HepG2 (cell line): Measurements from ENCODE around the gene ABAT. TPM values are rescaled to one million over a fixed set of nuclear protein-coding genes. Genes with fewer than 3 reads are reported as not detected.

Experiments
- BCL6 ChIP-seq: IDR thresholded peaks from 2 replicates; pipeline ENCODE4 v1.6.1; 2016; ENCODE audit warnings: missing genetic modification reagents, missing compliant biosample characterization
- CBX5 ChIP-seq: sonication (generic); formaldehyde crosslinking; IDR thresholded peaks from 2 replicates; pipeline ENCODE4 v1.4.0; 2020; ENCODE audit warnings: missing genetic modification reagents, borderline replicate concordance
- HCFC1 ChIP-seq: fragments of 150-350 bp; IDR thresholded peaks from 2 replicates; pipeline ENCODE4 v1.6.1; 2014; ENCODE audit warnings: low read depth, low read length
- JUN ChIP-seq: sonication (generic); formaldehyde crosslinking; IDR thresholded peaks from 2 replicates; pipeline ENCODE4 v1.4.0; 2020; ENCODE audit warnings: mild to moderate bottlenecking, missing genetic modification reagents
- KDM3A ChIP-seq: IDR thresholded peaks from 2 replicates; pipeline ENCODE4 v1.6.1; 2018; ENCODE audit warnings: low read depth, missing compliant biosample characterization
- MAFK ChIP-seq, 2 experiments: IDR thresholded peaks in 1 of 2; conservative IDR thresholded peaks in 1 of 2; 2 replicates each; pipeline ENCODE4 v1.6.1; 2011; ENCODE audit warnings: improper control_type of control experiment in 2 of 2, low read length in 2 of 2
- RAD21 ChIP-seq: fragments of 450-650 bp; formaldehyde crosslinking; IDR thresholded peaks from 2 replicates; pipeline ENCODE4 v1.5.0; 2020; ENCODE audit warnings: mild to moderate bottlenecking
- SIX4 ChIP-seq: sonication (generic); formaldehyde crosslinking; IDR thresholded peaks from 2 replicates; pipeline ENCODE4 v1.4.0; 2020; ENCODE audit warnings: missing genetic modification reagents
- SMAD1 ChIP-seq: sonication (generic); formaldehyde crosslinking; IDR thresholded peaks from 2 replicates; pipeline ENCODE4 v1.4.0; 2020; ENCODE audit warnings: missing genetic modification reagents, low read depth, mild to moderate bottlenecking, borderline replicate concordance
- SMAD3 ChIP-seq: sonication (generic); formaldehyde crosslinking; IDR thresholded peaks from 2 replicates; pipeline ENCODE4 v1.4.0; 2020; ENCODE audit warnings: missing genetic modification reagents
- U2AF1 ChIP-seq: fragments of 200-400 bp; formaldehyde crosslinking; optimal IDR thresholded peaks from 2 replicates; pipeline ENCODE3; 2017; ENCODE audit warnings: mild to moderate bottlenecking, low read depth, low read length
- ZNF121 ChIP-seq: sonication (generic); formaldehyde crosslinking; IDR thresholded peaks from 2 replicates; pipeline ENCODE4 v1.5.0; 2020; ENCODE audit warnings: mild to moderate bottlenecking, missing genetic modification reagents
- ZNF263 ChIP-seq: sonication (generic); formaldehyde crosslinking; IDR thresholded peaks from 2 replicates; pipeline ENCODE4 v1.4.0; 2020; ENCODE audit warnings: missing genetic modification reagents
- ZNF430 ChIP-seq: sonication (generic); formaldehyde crosslinking; IDR thresholded peaks from 2 replicates; pipeline ENCODE4 v1.9.0; 2021; ENCODE audit warnings: mild to moderate bottlenecking, missing genetic modification reagents
- ZNF598 ChIP-seq: sonication (generic); formaldehyde crosslinking; IDR thresholded peaks from 2 replicates; pipeline ENCODE4 v1.5.1; 2020; ENCODE audit warnings: mild to moderate bottlenecking, missing genetic modification reagents, borderline replicate concordance
- ZNF782 ChIP-seq: sonication (generic); formaldehyde crosslinking; IDR thresholded peaks from 2 replicates; pipeline ENCODE4 v1.4.0; 2020; ENCODE audit warnings: missing genetic modification reagents, mild to moderate bottlenecking, borderline replicate concordance
- polyA plus RNA-seq, 8 experiments: library from polyadenylated mRNA; depleted of rRNA in 3 of 8; stranded (reverse) in 7 of 8; unstranded in 1 of 8; fragments of >200 nt; fragmentation: Illumina TruSeq in 4 of 8; extraction: Trizol in 4 of 8; gene quantifications; 2 replicates each; pipeline versions ENCODE4 v1.2.1 to v1.2.3, GENCODE V29; 2011 to 2016; ENCODE audit warnings: low read depth in 4 of 8, missing spikeins in 1 of 8, mixed read lengths in 1 of 8; ENCODE audit not compliant: insufficient read depth in 1 of 8
- total RNA-seq, 5 experiments: library from RNA; depleted of rRNA; stranded (reverse); fragments of >200 nt; fragmentation: Illumina TruSeq; extraction: Trizol; gene quantifications; 2 replicates each; pipeline ENCODE4 v1.2.3, GENCODE V29; 2016; ENCODE audit warnings: low read depth in 1 of 5
- TF ChIP-seq, protein P1 (sequence below): sonication (generic); formaldehyde crosslinking; IDR thresholded peaks from 2 replicates; pipeline ENCODE4 v1.4.0; 2020; ENCODE audit warnings: missing genetic modification reagents
- TF ChIP-seq, protein P2 (sequence below): sonication (generic); formaldehyde crosslinking; conservative IDR thresholded peaks from 2 replicates; pipeline ENCODE4 v1.4.0; 2020; ENCODE audit warnings: missing genetic modification reagents
- TF ChIP-seq, protein P3 (sequence below): sonication (generic); formaldehyde crosslinking; IDR thresholded peaks from 2 replicates; pipeline ENCODE4 v1.4.0; 2020; ENCODE audit warnings: missing genetic modification reagents, borderline replicate concordance
- TF ChIP-seq, protein P4 (sequence below): fragments of 450-650 bp; IDR thresholded peaks from 2 replicates; pipeline ENCODE4 v1.6.1; 2017; ENCODE audit warnings: mild to moderate bottlenecking

ABAT gene
- total and polyA plus RNA-seq, 2 of the 13 experiments (the other 11 are each of a cell fraction or from before 2014, with no cell fraction given) = 47.6 to 97.3 TPM

DNA sequence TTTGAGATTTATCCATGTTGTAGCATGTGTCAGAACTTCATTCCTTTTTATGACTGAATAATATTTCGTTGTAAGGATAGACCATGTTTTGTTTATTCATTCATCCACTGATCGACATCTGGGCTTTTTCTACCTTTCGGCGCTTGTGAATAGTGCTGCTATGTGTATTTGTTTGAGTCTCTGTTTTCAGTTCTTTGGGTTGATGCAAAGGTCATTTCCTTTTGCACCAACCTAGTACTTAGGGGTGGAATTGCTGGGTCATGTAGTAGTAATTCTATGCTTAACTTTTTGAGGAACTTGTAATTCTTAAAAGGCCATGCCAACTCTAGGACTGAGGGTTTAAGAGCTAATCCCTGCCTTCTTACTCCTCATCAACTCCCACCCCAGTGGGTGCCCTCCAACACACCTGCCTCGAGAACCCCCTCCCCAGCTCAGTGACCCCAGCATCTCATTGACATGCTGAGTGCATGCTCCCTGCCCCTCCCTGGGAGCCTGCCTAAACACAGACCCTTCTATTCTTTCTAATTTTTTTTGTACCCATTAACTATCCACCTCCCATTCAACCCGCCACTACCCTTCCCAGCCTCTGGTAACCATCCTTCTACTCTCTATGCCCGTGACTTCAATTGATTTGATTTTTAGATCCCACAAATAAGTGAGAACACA is 51.2 kb downstream of the ABAT start (continued):
- TF ChIP-seq U2AF1 (no peak), ZNF430 (no peak), SIX4 (CRISPR knock-in tag) (no peak), MAFK (conservative IDR thresholded peaks at IDR 0.05 in 1 of 2, IDR thresholded peaks at IDR 0.05 in 1 of 2; ENCODE audit: low read length in 2 of 2) (0 out of 4 replicates have a peak, but pooled peaks of 1 of the 2 experiments have one; percentile 1), BCL6 (peak; percentile 72), KDM3A (CRISPR knock-in tag) (no peak), SMAD3 (CRISPR knock-in tag) (peak; percentile 50; the same call in 1 of the 2 replicates), CBX5 (CRISPR knock-in tag) (no peak), ZNF263 (no peak), RAD21 (CRISPR knock-in tag) (no peak), SMAD1 (CRISPR knock-in tag) (no peak), ZNF598 (no peak), ZNF782 (CRISPR knock-in tag) (no peak), ZNF121 (no peak), JUN (CRISPR knock-in tag) (no peak), HCFC1 (no peak)
- TF ChIP-seq, protein P1, sequence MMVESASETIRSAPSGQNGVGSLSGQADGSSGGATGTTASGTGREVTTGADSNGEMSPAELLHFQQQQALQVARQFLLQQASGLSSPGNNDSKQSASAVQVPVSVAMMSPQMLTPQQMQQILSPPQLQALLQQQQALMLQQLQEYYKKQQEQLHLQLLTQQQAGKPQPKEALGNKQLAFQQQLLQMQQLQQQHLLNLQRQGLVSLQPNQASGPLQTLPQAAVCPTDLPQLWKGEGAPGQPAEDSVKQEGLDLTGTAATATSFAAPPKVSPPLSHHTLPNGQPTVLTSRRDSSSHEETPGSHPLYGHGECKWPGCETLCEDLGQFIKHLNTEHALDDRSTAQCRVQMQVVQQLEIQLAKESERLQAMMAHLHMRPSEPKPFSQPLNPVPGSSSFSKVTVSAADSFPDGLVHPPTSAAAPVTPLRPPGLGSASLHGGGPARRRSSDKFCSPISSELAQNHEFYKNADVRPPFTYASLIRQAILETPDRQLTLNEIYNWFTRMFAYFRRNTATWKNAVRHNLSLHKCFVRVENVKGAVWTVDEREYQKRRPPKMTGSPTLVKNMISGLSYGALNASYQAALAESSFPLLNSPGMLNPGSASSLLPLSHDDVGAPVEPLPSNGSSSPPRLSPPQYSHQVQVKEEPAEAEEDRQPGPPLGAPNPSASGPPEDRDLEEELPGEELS (CRISPR knock-in tag) = peak; percentile 78
- TF ChIP-seq, protein P2, sequence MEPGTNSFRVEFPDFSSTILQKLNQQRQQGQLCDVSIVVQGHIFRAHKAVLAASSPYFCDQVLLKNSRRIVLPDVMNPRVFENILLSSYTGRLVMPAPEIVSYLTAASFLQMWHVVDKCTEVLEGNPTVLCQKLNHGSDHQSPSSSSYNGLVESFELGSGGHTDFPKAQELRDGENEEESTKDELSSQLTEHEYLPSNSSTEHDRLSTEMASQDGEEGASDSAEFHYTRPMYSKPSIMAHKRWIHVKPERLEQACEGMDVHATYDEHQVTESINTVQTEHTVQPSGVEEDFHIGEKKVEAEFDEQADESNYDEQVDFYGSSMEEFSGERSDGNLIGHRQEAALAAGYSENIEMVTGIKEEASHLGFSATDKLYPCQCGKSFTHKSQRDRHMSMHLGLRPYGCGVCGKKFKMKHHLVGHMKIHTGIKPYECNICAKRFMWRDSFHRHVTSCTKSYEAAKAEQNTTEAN (CRISPR knock-in tag) = 0 out of 2 replicates have a peak, but pooled peaks have one; percentile 30
- TF ChIP-seq, protein P3, sequence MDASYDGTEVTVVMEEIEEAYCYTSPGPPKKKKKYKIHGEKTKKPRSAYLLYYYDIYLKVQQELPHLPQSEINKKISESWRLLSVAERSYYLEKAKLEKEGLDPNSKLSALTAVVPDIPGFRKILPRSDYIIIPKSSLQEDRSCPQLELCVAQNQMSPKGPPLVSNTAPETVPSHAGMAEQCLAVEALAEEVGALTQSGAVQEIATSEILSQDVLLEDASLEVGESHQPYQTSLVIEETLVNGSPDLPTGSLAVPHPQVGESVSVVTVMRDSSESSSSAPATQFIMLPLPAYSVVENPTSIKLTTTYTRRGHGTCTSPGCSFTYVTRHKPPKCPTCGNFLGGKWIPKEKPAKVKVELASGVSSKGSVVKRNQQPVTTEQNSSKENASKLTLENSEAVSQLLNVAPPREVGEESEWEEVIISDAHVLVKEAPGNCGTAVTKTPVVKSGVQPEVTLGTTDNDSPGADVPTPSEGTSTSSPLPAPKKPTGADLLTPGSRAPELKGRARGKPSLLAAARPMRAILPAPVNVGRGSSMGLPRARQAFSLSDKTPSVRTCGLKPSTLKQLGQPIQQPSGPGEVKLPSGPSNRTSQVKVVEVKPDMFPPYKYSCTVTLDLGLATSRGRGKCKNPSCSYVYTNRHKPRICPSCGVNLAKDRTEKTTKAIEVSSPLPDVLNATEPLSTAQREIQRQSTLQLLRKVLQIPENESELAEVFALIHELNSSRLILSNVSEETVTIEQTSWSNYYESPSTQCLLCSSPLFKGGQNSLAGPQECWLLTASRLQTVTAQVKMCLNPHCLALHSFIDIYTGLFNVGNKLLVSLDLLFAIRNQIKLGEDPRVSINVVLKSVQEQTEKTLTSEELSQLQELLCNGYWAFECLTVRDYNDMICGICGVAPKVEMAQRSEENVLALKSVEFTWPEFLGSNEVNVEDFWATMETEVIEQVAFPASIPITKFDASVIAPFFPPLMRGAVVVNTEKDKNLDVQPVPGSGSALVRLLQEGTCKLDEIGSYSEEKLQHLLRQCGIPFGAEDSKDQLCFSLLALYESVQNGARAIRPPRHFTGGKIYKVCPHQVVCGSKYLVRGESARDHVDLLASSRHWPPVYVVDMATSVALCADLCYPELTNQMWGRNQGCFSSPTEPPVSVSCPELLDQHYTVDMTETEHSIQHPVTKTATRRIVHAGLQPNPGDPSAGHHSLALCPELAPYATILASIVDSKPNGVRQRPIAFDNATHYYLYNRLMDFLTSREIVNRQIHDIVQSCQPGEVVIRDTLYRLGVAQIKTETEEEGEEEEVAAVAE (CRISPR knock-in tag) = no peak
- TF ChIP-seq, protein P4, sequence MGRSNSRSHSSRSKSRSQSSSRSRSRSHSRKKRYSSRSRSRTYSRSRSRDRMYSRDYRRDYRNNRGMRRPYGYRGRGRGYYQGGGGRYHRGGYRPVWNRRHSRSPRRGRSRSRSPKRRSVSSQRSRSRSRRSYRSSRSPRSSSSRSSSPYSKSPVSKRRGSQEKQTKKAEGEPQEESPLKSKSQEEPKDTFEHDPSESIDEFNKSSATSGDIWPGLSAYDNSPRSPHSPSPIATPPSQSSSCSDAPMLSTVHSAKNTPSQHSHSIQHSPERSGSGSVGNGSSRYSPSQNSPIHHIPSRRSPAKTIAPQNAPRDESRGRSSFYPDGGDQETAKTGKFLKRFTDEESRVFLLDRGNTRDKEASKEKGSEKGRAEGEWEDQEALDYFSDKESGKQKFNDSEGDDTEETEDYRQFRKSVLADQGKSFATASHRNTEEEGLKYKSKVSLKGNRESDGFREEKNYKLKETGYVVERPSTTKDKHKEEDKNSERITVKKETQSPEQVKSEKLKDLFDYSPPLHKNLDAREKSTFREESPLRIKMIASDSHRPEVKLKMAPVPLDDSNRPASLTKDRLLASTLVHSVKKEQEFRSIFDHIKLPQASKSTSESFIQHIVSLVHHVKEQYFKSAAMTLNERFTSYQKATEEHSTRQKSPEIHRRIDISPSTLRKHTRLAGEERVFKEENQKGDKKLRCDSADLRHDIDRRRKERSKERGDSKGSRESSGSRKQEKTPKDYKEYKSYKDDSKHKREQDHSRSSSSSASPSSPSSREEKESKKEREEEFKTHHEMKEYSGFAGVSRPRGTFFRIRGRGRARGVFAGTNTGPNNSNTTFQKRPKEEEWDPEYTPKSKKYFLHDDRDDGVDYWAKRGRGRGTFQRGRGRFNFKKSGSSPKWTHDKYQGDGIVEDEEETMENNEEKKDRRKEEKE = no peak
